Measurements from ENCODE around the gene AREG.

Gene AREG

DNA sequence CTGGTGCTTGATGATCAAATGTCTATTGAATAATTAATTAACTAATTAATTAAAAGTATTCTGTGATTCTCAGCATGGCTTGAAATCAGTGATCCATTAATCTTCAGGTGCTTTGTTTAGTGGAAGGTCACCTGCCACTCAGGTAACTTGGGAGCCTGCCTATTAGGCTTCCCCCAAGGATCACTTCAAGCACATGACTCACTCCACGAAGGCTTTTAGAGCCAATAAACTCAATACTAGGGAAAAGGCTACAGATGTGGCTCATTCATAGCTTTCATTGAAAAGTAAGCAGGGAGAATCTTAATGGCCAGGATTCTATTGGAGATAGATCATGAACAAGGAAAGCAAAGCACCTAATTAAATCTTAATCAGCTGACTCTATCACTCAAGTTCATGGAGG lies 21.3 kb downstream of the AREG start:
- no peak for DNase-seq

DNA sequence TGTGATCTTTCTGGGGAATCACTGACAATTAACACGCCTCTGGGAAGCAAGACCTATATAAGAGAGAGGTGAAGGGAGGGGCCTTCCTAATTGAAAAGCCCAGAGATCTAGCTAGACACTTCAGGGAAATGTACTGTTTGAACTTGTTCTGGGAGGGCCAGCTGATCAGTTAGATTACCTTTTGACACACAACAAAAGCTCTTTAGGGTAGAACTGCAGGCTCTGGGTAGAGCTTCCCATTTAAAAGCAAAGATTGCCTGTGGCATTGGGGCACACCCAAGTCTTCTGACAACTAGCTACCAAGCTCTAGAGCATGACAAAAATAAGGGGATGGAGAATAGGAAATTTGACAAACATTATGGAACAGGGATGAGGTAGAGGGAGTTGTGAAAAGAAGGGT lies 26.3 kb downstream of the AREG start:
- no peak for DNase-seq

DNA sequence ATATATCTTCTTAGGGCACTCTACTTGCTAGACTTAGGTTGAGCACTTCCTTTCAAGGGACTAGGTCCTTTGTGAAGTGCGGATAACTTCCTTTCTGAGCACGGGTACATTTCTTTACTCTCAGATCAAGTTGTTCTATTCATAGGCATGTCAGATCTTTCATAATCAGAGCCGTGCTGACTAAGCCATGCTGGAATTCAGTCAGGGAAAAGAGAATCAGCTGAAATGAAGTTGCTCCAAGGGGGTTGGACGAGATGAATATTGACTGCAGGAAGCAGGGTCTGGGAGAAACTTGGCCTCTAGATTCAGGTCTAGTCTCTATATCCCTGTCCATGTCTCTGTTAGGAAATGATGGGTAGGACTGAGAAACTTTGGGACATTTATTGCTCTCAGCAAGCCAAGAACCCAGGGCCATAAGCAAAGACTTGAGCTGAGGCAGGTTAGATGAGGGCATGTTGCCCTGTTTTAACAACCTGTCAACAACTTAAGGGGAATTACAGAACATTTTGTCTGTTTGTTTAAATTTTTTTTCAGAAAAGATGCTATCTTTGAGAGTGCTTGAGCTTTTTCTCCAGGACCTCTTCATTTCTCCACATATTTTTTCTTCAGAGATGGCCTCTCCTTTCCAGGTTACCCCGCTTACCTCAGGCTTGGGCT lies 28.3 kb downstream of the AREG start:
- DNase-seq: no peak

DNA sequence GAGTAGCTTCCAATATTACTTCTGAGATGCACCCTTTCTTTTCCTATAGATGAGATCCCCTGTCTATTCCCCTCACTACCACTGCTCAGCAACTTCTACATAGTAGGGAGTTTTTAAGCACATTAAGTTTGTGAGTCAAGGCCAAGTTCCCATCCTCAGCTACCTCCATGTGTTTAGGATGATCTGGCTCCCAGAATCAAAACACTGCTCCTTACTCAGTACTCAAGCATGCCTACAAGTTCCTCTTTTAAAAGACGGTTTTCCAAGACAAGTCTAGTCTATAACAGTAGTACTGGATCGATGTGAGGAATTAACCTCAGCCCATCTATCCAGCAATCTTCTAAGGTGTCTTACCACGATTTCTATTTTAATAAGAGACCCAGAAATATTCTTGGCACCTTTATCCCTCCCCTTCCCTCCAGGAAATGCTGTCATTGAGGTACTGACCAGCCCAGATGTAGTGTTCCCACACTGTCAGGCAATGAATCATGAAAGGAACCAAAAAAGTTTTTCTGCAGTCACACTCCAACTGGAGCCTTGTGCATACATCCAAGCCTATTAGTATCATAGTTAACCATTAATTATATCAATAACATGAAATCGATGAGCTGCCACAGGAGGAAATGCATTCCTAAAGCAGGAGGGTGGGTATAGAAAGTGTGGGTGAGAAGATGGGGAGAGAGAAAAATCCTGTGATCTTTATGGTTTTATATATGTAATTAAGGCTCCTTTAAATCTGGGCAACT lies 29.6 kb downstream of the AREG start:
- DNase-seq: no peak

DNA sequence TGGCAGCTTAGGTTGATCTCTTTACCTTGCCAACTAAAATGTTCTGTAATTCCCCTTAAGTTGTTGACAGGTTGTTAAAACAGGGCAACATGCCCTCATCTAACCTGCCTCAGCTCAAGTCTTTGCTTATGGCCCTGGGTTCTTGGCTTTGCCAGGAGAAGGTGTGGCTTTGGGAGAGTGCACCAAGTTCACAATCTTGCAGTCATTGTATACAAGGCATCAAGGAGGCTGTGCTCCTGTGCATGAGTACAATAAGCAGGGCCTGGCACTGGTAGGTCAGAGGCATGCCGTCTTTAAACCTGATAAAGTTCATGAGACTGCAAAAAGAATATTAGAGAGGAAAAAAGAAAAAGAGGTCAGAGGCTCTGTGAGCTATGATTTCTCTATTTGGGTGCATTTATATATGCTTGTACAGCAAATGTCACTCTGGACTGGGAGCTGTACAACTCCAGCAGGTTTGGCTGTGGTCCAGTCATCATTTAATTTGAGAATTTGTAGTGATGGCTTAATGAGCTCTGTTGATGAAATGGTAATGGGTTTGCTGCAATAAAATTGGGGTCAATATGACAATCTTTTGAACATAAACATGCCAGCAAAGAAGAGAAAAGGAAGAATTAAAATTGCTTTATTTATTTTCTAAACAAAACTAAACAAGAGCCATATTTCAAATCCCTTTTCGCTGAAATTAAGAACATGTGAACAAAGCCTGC lies 30.3 kb downstream of the AREG start:
- no peak for DNase-seq

DNA sequence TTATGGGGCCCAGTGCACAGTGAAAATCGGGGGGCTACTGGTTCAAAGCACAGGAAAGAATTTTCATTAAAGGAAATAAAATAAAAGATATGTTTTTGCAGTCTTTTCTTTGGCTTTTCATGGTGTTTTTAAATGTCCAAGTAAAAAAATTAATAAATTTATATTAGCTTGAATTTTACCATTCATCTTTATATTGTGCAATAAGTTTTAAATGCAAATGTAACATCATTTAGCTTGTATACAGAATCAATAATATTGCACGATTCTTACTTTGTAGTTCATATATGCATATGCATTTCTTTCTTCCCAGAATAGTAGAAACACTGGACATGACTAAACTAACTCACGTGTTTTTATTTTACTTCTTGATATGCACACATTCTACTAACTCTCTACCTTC lies 31.0 kb downstream of the AREG start:
- DNase-seq: no peak

DNA sequence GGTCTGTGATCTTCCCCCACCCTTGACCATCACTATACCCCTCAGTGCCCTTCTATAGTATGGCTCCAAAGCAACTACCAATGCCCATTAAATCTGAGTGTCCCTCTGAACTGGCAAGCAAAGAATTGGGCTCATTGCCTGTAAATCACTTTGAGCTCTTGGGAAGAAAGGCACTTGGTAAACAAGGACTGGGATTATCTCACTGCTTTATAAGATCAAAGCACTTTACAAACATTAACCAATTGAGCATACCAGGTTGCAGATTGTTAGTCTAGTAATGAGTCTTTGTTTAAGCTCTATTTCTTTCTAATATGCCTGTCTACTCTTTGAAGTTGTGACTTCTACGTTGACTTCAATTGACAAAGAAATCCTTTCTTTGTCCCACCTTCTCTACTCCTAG lies 34.1 kb downstream of the AREG start:
- DNase-seq: no peak

DNA sequence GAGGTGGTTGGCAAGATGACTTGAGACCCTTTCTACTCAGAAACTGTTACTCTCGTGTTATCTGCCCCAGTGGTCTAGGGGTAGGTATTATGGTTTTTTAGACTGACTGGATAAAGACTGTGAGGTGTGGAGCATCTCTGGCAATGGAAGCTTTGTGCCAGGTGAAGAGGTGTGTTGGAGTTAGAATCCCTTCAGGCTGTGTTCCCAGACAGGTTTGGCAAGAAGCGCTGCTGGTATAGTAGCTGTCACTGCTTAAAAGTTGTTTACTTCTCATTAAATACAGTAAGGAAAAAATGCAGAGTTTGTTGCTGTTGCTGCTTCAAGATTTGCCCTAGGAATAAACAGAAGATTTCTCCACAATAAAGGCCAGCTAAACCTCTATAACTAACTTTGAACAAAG lies 35.3 kb downstream of the AREG start:
- no peak for DNase-seq

DNA sequence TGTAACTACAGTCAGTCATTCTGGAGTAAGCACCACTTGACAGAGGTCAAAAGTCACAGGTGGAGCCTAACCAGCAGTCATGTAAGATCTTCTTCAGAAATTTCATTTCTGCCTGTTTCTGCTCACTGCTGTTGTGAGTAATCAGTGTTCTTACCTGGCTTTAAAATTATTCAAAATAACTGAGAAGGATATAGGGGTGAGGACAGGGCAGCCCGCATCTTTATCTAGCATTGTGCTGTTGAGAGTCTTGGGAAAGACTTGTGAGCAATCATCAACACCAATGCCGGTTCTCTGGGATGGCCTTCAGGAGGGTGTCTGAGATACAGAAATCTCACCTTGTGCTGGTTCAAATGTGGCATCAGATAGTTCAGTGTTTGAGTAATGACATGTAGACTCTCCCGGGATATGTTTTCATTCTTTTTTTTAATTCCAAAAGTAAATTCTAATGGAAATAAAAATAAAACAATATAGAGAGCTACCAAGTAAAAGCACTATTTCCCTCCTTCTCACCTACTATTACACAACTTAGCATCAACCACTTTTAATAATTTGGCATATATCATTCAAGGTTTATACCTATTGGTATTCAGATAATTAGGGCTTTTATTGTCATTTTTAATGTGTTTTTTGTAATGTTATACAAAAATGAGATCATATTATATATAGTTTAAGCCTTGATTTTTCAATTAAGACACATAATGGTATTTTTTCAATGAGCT lies 37.1 kb downstream of the AREG start:
- DNase-seq: no peak

DNA sequence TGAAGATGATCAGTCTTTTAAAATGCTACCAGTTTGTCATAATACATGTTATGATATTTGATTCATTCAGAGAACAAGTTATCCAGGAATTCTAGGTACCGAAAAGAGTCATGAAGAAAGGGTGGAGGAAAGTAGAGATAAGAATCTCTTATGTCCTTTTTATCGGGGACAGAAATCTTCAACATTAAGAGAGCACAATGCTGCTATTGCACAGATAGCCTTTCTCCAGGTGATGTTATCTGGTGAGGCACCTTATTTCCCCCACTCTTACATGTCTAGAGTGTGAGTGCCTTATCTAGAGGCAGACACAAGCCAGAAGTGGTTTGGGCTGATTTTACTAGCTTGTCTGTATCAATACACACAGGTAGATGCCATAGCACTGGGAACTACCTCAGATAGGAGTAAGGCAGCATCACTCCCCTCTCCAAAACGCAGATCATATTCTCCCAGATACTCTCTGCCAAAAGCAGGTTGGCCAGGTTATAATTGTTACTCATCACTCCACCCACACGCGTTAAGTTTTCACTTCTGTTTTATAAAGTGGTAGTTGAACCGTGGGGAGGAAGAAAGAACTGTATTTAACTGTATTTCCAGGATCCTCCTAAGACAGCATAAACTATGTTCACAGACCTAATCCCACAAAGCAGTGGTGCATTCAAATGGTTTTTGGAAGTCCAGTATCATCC lies 38.4 kb downstream of the AREG start:
- DNase-seq: no peak

DNA sequence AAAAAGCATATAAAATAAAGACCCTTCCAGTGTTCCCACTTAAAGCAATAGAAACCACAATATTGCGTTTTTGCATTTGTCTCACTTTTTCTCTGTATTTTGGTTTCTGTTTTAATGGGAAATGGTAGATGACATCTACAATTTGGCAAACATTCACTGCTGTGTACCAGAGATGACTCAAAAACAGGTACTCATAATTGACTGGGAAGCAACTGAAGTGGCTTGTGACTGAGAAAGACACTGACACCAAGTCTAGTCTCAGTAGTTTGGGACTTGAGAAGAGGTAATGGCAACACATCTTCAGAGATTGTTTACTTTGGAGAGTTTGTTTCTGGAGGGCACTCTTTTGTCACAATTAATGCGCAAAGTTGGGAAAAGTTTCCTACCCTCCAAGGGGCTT lies 42.0 kb downstream of the AREG start:
- no peak for DNase-seq

DNA sequence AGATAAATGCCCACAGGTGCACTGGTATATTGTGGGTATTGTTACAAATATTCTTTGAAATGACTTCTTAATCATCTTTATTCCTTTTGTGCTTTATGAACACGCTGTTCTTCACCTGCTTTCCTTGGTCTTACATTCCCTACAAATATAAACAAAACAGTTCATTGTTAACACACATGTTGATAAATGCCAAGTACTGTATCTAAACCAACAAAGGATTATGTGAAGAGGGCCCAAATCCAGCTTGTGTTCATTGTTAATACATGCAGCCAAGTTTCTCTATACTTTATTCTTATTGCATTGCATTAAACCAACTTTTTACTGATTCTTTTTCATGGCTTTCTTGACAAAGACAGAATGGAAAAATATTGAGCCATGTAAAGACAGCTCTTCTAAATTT lies 42.8 kb downstream of the AREG start:
- no peak for DNase-seq

DNA sequence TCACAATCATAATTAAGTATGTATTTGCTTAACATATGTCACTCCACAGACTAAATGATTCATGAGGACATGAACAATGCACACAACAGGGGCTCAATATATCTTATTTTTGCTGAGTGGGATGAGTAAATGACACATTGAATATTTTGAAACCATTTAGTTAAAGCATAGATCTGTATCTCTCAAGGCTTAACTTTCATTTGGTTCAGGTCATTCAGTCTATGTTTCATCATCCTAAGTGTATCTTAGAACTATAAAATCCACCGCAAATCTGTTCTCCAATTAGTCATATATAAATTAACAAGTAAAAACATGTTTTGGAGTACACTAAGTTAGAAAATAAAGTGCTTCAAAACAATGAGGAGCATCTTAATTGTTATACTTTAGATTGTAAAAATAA lies 45.8 kb downstream of the AREG start:
- no peak for DNase-seq

DNA sequence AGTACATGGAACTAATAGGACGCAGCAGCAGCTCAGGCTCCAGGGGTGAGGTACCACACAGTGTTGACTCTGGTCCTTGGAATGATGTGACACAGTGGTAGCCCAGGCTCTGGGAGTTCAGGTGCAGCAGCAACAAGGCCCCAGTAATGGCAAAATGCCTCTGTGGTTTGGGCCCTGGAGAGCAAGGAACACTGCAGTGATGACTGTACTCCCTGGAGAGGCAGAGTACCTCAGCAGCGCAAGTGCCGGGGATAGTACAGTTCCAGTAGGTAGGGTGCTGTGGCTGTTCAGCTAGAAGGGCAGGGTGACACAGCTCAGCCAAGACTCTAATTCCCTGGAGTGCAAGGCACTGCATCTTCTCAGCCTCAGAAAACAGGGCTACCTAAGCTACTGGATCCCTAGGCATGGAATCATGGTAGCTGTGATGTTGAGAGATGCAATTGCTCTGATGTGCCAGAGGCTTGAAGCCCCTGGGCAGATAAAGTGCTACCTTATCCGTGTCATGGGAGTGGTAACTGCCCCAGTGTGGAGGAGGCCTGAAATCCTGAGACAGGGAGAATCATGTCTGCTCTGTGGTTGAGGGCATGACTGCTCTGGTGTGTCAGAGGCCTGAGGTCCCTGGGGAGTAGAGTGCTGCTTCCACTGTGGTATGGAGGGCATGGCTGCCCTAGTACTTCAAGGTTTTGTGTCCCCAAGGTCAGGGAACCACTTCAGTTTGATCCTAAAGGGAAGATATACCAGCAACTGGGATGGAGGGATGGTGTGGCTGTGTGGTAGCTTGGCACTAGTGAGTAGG lies 55.2 kb downstream of the AREG start:
- DNase-seq: peak; percentile 12

DNA sequence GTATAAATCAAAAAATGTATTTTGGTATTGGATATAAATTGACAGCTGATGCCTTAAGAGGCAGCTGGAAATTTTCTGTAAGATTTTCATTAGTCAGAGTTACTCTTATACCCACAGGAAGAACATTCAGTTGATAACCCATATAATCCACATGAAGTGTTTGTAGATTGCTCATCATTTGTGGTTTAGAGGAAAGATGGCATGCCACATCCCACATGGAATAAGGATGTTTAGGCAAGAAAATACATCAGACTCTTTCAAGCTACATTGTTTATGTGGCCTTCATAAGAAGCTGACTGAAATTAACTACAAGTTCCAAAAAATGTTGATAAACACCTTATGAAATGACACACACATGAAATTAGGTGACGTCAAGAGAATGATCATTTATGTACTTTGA lies 56.6 kb downstream of the AREG start:
- DNase-seq: no peak

DNA sequence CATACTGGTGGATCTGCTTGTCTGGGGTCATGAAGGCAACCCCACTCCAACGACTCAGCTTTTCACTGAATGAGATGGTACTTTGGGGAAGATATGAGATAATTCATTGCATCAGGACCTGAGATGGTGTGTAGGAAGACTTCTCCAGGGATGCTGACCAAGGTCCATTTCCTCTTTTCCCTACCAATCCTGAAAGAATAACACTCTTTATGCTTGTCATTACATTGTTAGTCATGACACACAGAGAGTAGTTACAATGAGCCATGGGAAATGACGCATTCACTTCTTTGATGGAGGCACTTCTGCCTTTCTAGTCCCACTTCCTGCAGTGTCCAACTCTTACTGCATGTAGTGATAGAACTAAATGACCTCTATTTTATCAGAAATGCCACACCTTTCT lies 58.6 kb downstream of the AREG start:
- DNase-seq: no peak

DNA sequence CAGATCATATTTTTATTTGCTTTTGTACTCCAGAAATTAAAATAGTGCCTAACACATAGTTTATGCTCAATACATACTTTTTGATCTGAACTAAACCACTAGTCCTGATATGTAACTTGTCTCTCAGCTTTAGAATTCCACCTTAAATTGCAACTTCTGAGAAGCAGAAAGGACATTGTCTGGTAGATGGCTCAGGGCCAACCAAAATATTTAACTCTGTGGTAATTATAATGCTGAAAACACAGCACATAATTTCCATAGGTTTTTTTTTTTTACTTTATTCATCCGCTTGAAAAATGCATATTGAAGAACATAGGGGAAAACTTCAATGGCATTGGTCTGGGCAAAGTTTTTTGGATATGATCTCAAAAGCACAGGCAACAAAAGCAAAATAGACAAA lies 59.3 kb downstream of the AREG start:
- no peak for DNase-seq
